Mammary epithelial cell (primary cell): ENCODE data around the gene RELCH.

Experiments
- EZH2 ChIP-seq: IDR thresholded peaks from 2 replicates; pipeline ENCODE4 v1.6.1; 2012; ENCODE audit warnings: low read length, inconsistent platforms, borderline replicate concordance
- TF ChIP-seq, protein P1 (sequence below), 2 donors: IDR thresholded peaks in 1 of 2; conservative IDR thresholded peaks in 1 of 2; 2 replicates each; pipeline ENCODE4 v1.5.1; 2011 to 2012; ENCODE audit warnings: inconsistent platforms in 2 of 2, low read length in 2 of 2, mild to moderate bottlenecking in 2 of 2, control low read depth in 1 of 2, low read depth in 1 of 2; ENCODE audit not compliant: insufficient read depth in 1 of 2; ENCODE audit errors: extremely low read depth in 1 of 2

DNA sequence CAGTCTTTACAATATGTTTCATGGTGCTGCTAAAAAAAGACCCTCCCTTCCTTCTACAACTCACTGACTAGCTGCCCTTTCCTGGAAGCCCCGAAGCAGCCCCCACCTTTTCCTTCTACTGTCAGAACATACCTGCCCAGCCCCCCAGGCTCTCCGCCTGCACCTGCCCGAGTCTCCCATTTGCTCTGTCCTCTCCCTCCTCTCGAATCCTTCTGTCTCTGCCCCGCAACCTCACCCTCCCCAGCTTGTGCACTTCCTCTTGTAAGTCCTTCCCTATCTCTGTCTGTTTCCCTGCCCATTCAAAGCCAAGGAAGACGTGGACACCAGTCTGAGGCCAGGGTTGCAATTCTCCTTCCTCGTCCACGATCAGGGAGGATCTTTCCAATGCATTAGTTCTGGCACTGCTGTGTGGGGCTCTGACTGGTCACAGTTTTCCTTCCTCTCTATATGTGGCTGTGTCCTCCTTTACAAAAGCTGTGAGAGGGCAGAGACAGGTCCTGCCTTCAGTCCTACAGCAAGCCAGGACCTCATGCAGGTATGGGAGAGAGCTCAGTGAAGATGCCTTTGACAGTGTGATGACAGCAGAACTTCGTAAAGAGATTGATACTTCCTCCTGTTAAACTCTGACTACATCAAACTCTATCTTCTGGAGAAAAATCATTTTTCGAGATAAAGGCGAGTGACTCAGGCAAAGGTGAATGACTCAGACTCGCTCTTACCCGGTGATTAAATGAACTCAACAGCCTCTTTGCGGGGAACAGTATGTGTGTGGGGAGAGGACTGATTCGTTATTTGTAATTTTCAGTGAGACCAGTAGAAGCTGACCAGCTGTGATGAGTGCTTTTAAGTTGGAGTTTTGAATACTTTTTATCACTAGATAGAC is 152.3 kb downstream of the RELCH start:
- TF ChIP-seq, protein P1, sequence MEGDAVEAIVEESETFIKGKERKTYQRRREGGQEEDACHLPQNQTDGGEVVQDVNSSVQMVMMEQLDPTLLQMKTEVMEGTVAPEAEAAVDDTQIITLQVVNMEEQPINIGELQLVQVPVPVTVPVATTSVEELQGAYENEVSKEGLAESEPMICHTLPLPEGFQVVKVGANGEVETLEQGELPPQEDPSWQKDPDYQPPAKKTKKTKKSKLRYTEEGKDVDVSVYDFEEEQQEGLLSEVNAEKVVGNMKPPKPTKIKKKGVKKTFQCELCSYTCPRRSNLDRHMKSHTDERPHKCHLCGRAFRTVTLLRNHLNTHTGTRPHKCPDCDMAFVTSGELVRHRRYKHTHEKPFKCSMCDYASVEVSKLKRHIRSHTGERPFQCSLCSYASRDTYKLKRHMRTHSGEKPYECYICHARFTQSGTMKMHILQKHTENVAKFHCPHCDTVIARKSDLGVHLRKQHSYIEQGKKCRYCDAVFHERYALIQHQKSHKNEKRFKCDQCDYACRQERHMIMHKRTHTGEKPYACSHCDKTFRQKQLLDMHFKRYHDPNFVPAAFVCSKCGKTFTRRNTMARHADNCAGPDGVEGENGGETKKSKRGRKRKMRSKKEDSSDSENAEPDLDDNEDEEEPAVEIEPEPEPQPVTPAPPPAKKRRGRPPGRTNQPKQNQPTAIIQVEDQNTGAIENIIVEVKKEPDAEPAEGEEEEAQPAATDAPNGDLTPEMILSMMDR (conservative IDR thresholded peaks at IDR 0.05 in 1 of 2, IDR thresholded peaks at IDR 0.05 in 1 of 2; ENCODE audit: extremely low read depth in 1 of 2, insufficient read depth in 1 of 2, low read depth in 1 of 2, low read length in 2 of 2) = no peak
- TF ChIP-seq EZH2 = no peak
